Stomach (tissue), 4 donors: ENCODE measurements around the gene ADAMTS10.

ENCODE experiments used
- CTCF ChIP-seq, 7 experiments: fragments of 450-650 bp in 4 of 7; fragments of 200-600 bp in 3 of 7; sonication (generic) in 3 of 7; IDR thresholded peaks; one replicate each; pipeline ENCODE4 v1.5.1; 2016 to 2019; ENCODE audit warnings: antibody characterized with exemption in 7 of 7, control low read depth in 2 of 7, mild to moderate bottlenecking in 1 of 7
- POLR2A ChIP-seq, 4 donors: fragments of 450-650 bp; IDR thresholded peaks; one replicate each; pipeline ENCODE4 v1.6.1; 2016; ENCODE audit warnings: antibody characterized with exemption in 4 of 4, control low read depth in 2 of 4, mild to moderate bottlenecking in 1 of 4, moderate library complexity in 1 of 4

- no peak for TF ChIP-seq CTCF (IDR thresholded peaks at IDR 0.05)
- TF ChIP-seq POLR2A (IDR thresholded peaks at IDR 0.05): no peak
Measured at GRCh38 chr19:8539621-8540149, 70.8 kb downstream of the ADAMTS10 start.
